GM18909 (cell line): ENCODE data around the gene MOB3A.

Experiments used
- ATAC-seq: cut with Tn5 transposase; IDR thresholded peaks from one replicate; pipeline ENCODE4 v1.9.1; 2021; ENCODE audit warnings: mild to moderate bottlenecking; ENCODE audit not compliant: unreplicated experiment, poor library complexity

MOB3A gene

DNA sequence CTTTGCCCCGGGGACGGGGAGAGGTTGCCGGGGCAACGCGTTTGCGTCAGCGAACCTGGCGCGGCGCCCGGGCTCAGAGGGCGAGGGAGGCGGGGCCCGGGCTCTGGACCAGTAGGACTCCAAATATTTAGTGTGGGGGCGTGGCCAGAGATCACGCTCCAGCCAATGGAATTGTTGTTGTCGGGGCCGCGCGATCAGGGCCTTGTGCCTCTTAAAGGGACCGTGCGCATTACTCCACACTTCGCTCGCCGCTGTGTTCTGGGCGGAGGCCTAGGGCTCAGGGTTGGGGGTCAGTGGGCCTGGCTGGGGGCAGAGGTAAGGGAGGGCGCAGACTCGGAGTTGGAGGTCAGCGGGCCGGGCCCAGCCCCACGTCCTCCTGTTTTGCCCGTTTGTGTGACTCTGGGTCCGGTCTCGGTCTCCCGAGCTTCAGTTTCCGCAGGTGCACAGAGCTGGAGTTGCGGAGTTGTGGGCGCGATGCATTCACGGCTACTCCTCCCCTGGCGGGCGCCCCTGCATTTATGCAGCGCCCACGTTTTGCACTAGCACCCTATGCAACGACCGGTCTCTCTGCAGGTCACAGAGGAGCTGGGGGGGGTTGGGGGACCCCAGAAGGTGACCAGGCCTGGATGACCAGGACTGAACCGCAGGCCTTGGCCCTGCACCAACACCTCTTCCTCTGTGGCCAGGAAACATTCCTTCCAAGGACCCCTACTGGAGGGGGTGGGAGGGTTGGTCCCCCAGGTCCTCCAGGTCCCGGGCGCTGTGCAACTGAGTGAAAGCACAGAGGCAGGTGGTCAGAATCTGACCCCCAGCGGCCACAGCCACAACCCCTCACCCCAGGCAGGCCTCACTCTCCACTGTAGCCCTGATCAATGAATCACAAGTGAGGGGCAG lies 34.4 kb downstream of the MOB3A start:
- peak; percentile 81 for ATAC-seq

DNA sequence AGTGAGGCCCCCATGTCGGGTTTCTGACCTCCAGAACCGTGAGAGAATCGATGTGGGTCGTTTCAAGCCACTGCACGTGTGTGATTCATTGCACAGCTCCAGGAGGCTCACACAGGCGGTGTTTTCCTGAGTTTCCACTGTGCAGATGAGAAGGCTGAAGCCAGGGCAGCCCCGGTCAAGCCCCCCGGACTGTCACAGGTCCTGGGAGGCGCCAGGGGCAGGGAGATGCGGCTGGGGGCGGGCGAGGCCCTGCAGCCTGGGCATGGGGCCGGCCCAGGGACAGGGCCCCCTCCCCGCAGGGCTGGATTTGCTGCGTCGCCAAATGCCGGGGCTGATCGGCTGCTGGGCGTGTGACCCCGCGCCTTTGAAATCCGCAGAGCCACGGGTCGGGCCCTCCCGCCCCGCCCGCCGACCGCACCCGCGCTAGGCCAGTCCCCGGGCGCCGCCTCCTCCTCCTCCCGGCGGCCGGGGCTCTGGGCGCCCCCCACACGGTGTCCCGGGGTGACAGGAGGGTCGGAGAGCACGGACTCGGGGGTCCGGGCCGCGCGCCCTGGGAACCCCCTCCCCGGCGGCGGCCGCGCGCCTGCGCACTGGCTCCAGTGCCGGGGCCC lies 35.1 kb downstream of the MOB3A start:
- peak; percentile 22 for ATAC-seq

DNA sequence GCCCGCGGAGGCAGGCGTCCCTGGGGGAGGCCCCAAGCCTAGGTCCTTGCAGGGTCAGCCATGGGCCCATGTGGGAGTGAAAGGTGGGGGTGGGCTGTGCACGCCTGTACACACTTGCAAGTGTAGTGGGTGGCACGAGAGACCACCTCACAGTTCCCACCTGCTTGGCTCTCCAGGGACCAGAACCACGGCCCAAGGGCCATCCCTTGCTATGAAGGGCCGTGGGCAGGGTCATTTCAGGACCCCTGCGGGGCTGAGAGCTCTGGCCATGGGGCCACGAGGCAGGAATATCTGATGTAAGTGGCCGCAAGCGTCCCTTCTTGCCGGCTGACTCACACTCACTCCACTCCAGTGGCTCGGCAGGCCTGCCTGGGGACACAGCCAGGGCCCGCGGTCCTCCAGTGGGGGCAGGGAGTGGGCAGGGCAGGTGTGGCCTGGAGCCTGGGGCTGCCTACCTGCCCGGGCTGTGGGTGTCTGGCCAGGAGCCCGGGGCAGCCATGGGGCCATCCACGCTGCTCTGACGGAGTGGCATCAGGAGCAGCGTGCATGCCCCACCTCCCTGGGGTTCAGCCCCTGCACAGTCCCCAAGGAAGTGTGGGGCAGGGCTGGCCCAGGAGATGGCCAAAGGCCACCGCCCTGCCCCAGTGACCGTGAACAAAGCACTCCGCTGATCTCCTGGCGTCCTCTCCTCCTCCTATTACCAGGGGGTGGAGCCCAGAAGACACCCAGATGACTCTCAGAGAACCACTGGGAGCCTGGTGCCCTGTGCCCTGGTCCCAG lies 36.5 kb downstream of the MOB3A start:
- no peak for ATAC-seq

DNA sequence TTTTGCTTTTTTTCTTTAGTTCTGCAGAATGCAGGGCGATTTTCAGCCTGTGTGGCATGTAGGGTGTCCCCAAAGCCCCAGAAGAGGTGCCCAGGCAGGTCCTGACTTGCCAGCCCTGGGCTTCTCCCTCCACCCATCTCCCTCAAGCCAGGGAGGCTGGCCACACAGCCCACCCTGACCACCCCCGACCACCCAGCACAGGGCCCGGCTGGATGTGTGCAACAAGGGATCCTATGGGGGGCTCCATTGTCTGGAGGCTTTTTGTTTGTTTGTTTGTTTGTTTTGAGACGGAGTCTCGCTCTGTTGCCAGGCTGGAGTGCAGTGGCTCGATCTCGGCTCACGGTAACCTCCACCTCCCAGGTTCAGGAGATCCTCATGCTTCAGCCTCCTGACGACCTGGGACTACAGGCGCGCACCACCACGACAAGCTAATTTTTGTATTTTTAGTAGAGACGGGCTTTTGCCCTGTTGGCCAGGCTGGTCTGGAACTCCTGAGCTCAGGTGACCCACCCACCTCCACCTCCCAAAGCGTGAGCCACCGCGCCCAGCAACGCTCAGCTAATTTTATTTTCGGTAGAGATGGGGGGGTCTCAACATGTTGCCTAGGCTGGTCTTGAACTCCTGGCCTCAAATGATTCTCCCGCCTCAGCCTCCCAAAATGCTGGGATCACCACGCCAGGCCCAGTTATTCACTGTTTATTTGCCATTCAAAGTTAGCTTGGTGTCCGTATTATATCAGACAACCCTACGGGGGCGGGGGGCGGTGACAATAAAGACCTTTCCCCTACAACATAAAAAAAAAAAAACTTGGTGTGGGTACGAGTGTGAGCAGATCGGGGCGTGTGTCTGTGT lies 37.3 kb downstream of the MOB3A start:
- ATAC-seq = no peak

DNA sequence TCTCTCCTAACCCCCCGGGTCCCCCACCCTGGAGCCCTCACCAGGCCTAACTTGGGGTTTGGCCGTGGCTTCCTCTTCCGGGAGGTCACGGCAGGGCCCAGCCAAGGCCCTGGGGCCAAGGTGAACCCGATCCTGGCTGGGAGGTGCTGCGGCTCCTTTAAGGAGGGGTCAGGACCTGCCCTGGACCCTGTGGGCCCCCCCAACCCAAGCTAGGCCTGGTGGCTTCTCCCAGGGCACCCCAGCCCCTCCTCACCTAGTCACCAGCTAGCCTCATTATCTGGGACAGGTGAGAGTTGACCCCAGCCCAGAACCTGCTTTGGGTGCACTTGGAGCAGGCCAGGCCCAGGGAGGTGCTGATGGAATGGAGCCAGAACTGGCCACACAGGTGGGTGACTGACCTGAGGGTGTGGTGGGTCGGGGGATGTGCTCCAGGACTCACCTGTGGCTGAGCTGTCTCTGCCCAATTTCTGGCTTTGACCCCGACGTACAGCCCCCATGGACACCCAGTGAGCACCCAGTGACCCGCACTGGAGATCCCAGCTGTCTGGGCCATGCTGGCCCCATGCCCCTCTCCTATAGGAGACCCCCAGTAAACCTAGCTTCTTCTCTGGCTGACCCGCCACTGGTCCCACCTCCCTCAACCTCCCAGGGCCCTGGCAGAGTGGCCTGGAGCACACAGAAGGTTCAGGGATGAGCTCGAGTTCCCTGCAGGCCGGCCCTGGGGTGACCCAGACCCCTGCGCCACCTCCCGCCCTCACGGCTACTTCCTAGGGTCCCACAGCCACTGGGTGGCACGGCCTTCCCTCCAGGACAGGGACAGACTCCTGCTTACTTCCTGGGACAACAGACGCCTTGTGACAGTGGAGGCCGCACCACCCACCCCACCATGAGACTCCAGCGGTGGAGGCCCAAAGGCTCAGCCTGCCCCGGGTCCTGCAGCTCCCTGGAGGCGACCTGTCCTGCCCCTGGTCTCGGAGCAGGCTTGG lies 38.3 kb downstream of the MOB3A start:
- ATAC-seq = no peak

DNA sequence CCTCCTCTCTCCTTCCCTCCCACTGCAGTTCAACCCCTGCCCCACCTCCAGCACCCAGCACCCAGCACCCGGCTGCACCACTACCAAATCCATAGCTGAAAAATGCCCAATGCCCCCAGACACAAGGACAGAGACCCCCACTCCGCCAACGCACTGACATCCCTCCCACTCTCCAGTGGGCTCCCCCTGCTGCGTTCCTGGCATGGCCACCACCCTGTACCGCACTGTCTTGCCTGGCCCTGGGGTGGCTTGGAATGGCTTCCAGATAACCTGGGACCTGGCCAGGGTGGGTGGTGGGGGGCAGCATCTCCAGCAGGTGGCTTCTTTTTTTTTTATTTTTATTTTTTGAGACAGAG lies 39.3 kb downstream of the MOB3A start:
- no peak for ATAC-seq

DNA sequence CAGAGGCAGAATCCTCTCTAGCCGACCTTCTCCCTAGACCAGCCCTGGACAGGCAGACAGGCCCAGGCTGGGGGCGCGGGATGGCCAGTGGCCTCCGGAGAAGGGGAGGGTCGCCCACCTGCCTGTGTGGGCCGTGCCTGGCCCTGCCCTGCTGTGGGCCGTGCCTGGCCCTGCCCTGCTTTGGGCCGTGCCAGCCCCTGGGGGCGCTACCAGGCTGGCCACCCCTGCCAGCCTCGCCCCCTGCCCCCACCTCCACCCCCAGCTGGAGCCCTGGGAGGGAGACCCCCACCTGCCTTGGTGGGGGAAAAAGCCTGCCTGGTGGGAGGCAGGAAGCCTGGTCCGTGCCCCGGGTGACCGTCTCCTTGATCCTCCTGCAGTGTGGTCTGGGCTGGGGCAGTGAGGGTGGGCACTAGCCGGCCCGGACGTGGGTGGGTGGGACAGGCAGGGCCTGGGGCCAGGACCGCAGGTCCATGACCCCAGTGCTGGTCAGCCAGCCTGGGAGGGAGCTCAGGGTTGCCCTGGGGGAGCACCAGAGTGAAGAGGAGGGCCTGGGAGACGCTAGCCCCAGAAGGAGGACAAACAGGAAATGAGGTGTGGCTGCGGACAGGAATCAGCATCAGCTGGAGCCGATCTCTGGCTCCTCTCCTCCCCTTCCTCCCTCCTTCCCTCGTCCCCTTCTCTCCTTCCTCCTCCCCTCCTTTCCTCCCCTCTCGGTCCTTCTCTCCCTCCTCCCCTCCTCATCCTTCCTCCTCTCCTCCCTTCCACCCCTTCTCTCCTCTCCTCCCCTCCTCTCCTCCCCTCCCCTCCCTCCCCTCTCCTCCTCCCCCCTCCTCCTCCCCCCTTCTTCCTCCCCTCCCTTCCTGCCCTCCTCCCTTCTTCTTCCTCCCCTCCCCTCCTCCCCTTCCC lies 39.9 kb downstream of the MOB3A start:
- no peak for ATAC-seq

DNA sequence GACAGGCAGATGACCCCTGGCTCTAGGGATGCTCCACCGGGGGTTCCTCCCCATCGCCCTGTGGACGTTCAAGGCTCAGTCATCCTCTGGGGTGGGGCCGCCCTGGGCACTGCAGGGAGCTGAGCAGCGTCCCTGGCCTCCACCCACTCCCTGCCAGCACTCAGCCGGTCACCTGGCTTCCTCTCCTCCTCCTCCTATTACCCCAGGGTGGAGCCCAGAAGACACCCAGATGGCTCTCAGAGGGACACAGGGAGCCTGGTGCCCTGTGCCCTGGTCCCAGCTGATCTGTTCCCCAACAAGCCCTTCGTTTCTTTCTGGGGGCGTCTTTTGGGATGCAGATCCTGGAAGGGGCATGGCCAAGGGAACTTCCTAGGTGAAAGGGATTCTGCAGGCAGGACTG lies 41.4 kb downstream of the MOB3A start:
- no peak for ATAC-seq

DNA sequence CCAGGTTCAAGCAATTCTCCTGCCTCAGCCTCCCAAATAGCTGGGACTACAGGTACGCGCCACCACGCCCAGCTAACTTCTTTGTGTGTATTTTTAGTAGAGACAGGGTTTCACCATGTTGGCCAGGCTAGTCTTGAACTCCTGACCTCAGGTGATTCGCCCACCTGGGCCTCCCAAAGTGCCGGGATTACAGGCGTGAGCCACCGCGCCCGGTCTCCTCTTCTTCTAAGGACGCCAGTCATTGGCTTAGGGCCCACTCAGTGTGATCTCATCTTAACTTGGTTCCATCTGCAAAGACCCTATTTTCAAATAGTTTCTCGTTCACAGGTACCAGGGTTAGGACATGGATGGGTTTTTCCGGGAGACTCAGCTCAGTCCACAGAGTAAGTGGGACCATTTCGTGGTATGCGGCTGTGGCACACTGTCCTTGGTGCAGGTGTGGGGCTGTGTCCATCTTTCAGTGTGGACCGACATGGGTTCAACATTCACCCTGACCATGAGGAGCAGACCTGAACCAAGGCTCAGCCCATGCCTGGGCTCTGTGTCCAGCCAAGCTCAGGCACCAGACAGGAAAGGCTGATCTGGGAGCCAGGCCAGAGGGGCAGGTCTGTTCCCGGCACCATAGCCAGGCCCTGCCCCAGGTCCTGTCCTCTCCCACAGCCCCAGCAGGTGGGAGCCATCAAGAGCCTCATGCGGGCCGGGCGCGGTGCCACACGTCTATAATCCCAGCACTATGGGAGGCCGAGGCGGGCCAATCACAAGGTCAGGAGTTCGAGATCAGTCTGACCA lies 42.3 kb downstream of the MOB3A start:
- no peak for ATAC-seq

DNA sequence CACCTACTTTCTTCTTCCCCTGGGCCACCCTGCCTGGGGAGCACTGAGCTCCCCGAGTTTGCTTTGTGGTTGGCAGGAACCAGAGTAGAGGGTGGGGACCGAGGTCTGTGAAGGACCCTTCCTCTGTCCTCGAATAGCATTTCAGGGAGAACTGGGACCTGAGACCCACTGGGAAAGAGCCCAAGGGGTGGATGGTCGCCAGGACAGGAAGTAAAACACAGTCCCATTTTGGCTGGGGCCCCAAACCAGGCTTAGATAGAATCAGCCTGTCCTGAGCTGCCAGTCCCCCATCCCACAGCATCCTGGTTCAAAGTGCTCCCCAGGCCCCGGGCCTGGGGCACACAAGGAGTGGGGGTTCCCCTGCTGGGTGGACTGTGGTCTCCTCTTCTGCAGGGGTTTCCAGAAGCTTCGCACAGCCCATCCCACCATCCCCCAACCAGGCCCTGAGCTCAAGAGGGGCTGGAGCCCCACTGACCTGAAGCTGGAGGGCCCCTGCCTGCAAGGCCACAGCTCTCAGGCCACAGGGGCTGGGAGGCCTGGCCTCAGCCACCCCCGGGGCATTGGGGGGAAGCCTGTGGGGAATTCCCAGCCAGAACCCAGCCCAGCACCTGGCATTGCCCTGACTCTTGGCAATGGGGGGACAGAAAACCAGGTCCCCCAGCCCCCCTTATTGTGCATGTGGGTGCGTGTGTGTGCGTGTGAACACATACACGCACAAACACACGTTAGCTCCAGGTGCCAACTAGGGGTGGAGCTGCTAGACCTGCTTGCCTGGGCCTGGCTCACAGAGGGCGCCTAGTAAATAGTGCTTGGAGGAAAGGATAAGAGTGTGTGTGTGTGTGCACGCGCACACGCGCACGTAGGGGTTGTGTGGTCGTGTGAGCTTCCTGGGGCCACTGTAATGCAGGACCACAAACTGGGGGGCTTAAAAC lies 44.1 kb downstream of the MOB3A start:
- no peak for ATAC-seq

DNA sequence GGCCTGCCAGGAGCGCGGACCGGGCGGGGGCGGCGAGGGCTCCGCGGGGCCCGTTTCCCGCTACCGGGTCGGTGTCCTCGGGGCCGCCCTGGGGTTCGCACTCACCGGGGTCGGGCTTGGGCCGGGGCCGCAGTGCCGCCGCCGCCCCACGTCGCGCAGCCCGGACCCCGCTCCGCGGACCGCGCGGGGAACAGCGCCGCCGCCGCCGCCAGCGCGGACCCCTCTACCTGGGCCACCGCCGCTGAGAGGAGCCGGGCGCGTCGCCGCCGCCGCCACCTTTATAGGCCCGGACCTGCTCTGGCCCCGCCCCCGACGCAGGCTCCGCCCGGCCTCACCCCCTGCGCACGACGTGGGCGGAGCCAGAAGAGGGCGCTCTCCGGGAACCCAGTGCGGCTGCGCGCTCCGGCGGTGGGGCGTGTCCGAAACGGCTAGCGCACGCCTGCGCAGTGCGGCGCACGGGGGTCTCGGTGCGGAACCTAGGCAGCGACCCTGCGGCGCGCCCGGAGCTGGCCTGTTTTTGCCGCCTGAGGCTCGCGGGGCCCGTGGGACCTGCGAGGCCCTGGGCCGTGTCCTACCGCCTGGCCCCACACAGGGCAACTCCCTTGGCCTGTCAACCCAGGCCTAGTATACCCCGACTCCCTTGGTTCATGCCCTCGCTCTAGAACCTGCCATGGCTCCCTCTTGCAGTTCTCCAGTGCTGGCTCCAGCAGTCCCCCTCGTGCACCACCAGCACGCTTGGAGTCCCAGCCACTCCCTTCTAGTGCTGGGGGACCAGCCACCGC lies 44.9 kb downstream of the MOB3A start, which contains the start of gene MKNK2:
TSS of gene MKNK2 (minus strand) at position 254 of the 782 bp plus-strand sequence. CDS start 393 bp downstream, outside the sequence.
- ATAC-seq = peak; percentile 57

DNA sequence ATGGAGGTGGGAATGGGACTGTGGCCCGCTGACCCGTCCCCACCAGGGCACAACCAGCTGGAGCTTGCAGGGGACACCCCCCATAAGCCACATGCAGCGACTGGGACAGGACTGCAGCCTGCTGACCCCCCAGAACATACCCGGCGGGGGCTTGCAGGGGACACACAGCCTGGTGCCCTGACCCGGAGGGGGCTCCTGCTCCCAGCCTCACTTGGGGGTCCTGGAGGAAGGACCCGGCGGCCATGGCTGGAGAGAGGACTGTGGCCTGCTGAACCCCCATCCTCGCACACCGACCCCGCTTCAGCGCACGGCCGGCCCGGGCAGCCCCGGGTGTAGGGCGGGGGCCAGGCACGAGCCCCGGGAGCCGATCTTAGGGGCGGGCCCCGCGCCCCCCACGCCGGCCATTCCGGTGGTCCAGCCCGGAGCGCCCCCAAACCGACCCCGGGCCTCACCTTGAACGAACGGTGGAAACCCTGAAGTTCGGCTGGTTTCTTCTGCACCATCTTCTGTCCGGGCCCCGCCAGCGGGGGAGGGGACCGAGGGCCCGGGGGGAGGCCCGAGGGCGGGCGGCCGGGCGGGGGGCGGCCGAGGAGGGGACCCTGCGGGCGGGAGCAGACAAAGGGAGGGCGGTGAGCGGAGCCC lies 45.7 kb downstream of the MOB3A start:
- ATAC-seq = peak; percentile 0

DNA sequence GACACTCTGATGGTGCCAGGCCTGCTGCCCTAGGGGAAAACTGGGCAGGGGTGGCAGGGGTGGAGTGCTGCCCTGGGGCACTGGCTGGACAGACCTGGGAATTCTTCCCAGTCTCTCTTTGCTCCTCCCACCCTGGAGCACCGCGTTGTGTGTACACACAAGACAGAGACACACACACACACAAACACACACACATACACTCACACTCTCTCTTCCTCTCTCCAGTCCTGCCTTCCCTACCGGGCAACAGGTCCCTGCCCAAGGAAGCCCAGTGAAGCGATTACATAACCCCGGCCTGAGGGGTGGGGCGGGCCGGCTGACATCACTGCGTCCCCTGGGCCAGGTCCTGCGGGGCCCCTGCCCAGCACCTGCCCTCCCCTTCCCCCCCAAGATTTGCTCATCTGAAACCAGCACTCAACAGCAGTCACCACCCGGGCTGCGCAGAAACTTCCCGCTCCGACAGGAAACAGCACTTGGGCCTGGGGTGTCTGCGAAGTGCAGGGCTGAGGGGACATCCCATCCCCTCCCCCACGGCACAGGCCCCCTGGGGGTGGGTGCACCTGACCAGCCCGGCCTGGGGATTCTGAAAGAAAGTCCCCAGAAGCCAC lies 46.3 kb downstream of the MOB3A start:
- ATAC-seq = no peak

DNA sequence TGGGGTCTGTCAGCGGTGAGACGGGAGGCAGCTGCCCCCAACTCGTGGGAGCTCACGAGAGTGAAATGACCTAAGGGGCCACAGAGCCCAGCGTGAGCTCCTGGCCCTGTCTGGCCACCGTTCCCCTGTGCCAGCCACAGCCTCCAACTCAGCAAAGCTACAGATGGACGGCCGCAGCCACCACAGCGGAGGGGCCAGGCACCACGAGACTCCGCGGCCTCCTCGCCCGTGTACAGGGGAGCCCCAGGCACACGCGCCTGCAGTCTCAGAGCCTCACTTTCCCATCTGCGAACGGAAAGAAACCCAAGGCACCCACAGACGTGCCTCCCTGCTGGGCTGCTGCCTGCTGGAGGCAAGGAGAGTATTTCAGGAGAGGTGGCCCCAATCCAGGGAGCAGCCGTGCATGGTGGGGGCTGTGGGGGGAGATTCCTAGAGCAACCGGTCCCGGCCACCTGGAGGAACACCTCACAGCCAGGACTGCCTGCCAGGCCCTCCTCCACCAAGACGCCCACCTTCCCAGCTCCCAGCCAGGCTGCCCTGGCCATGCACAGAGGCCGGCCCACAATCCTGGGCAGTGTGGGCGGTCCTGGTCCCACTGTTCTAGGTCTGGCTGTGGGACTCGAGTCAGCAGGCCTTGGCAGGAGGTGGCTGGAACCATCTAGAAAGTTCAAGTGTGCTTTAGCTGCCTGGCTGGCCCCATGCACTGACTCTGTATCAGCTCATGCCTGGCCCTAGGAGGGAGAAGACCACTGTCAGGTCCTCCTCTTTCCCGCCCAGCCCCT lies 47.0 kb downstream of the MOB3A start:
- ATAC-seq = no peak
